Tibial nerve (tissue), 4 donors: ENCODE results near the gene CXADR. TPM values are rescaled to one million over a fixed set of nuclear protein-coding genes. Genes with fewer than 3 reads are reported as not detected.
A peak's percentile ranks its signal among the peaks of the same experiment; 100 is the strongest.

Experiments
- DNase-seq, 2 donors: peaks; one replicate each; pipeline ENCODE4 v3.0.0-alpha.2; 2019; ENCODE audit warnings: low spot score in 2 of 2
- H3K27ac ChIP-seq, 4 donors: fragments of 200-600 bp; sonication (generic) in 3 of 4; one replicate each; pipeline ENCODE4 v1.5.1; 2017 to 2019; ENCODE audit warnings: mild to moderate bottlenecking in 1 of 4
- H3K27me3 ChIP-seq, 2 donors: fragments of 200-600 bp; sonication (generic) in 1 of 2; one replicate each; pipeline versions ENCODE4 v1.5.1 to v1.6.0; 2017 to 2019
- H3K36me3 ChIP-seq, 3 donors: fragments of 200-600 bp; sonication (generic); one replicate each; pipeline ENCODE4 v1.5.1; 2018 to 2019
- H3K4me1 ChIP-seq, 4 donors: fragments of 200-600 bp; sonication (generic) in 3 of 4; one replicate each; pipeline ENCODE4 v1.5.1; 2017 to 2019
- H3K4me3 ChIP-seq, 4 donors: fragments of 200-600 bp; sonication (generic) in 3 of 4; one replicate each; pipeline ENCODE4 v1.5.1; 2017 to 2019; ENCODE audit warnings: mild to moderate bottlenecking in 1 of 4, moderate library complexity in 1 of 4
- H3K9me3 ChIP-seq, 4 donors: fragments of 200-600 bp; sonication (generic) in 3 of 4; one replicate each; pipeline ENCODE4 v1.5.1; 2017 to 2019
- CTCF ChIP-seq, 5 experiments: fragments of 200-600 bp in 3 of 5; fragments of 450-650 bp in 2 of 5; sonication (generic) in 3 of 5; IDR thresholded peaks; one replicate each; pipeline ENCODE4 v1.5.1; 2016 to 2019; ENCODE audit warnings: antibody characterized with exemption in 5 of 5, mild to moderate bottlenecking in 3 of 5, moderate library complexity in 2 of 5
- EP300 ChIP-seq, 2 donors: sonication (generic); formaldehyde crosslinking; IDR thresholded peaks; one replicate each; pipeline ENCODE4 v1.6.1; 2017; ENCODE audit warnings: antibody characterized with exemption in 2 of 2, mild to moderate bottlenecking in 1 of 2
- POLR2A ChIP-seq, 2 donors: fragments of 450-650 bp; IDR thresholded peaks; one replicate each; pipeline ENCODE4 v1.6.1; 2017; ENCODE audit warnings: antibody characterized with exemption in 2 of 2, mild to moderate bottlenecking in 2 of 2, moderate library complexity in 2 of 2
- WGBS, 2 donors: methylation state at CpG; one replicate each; pipeline ENCODE4 v1.1.5; 2018; 5-methylcytosine and 5-hydroxymethylcytosine counted together
- total RNA-seq, 4 donors: library from RNA; depleted of rRNA; stranded (reverse); fragments of >200 nt; gene quantifications; one replicate each; pipeline ENCODE4 v1.1.0, GENCODE V29; 2016

CXADR gene
- total RNA-seq, 4 donors from 2014 or later, result 0.30 to 9.2 (median 1.5) TPM

DNA sequence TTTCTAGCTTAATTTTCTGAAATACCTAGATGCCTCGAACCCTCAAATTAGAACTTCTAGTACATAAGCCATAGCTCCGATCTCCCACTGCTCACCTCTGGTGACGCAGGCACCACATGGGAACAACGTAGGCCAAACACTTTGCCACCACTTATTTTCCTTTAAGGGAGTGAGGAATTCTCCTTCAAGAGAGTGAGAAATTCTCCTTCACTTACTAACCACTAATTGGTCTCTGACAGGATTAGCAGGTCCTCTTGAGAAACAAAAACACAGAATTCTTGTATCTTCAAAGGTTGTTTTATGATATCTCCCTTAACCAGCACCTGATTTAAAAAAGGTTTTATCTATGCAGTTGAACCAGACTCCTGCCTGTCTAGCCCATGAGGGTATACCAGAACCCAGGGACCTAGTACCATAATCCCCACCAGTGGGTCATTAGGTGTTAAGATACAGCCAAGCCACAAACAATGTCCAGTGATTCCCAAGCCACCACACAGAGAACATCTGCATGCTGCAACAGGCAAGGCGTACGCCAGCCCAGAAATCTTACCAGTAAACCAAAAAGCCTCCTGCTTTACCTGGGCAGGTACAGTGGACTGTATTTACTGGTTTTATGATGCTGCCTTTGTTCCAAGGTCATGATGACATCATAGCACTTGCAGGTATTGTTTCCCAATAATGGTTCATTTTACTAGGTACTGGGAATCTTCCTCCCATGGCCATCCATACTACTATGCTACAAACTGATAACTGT, 20.3 kb upstream of the CXADR start:
- Histone ChIP-seq H3K4me1 (peaks cover 0 to 4% (median 0%) of the 10 kb centered on the region in 4 donors), H3K4me3 (no peak overlapping the region), H3K27ac (peak overlapping the region in 1 of 4 donors; percentile 4), H3K9me3 (no peaks in the 10 kb centered on the region), H3K27me3 (no peaks in the 10 kb centered on the region), H3K36me3 (no peaks in the 10 kb centered on the region)
- TF ChIP-seq CTCF (IDR thresholded peaks at IDR 0.05) (no peak), EP300 (IDR thresholded peaks at IDR 0.05) (no peak), POLR2A (IDR thresholded peaks at IDR 0.05) (no peak)
- WGBS, 2 donors, result 86 to 87% methylated on average over 6 of the region's 6 CpGs
- no peak for DNase-seq

- Histone ChIP-seq H3K4me3 (no peak overlapping the region), H3K27ac (no peak overlapping the region), H3K36me3 (no peaks in the 10 kb centered on the region), H3K4me1 (peaks cover 0 to 9% (median 0%) of the 10 kb centered on the region in 4 donors), H3K9me3 (no peaks in the 10 kb centered on the region), H3K27me3 (no peaks in the 10 kb centered on the region)
- 80 to 92% methylated on average over 3 of the region's 3 CpGs for WGBS, 2 donors
- no peak for TF ChIP-seq CTCF (IDR thresholded peaks at IDR 0.05)
- no peak for TF ChIP-seq POLR2A (IDR thresholded peaks at IDR 0.05)
- TF ChIP-seq EP300 (IDR thresholded peaks at IDR 0.05), result no peak
- DNase-seq, result no peak
Observed at GRCh38 chr21:17494051-17494450, 18.8 kb upstream of the CXADR start.

DNA sequence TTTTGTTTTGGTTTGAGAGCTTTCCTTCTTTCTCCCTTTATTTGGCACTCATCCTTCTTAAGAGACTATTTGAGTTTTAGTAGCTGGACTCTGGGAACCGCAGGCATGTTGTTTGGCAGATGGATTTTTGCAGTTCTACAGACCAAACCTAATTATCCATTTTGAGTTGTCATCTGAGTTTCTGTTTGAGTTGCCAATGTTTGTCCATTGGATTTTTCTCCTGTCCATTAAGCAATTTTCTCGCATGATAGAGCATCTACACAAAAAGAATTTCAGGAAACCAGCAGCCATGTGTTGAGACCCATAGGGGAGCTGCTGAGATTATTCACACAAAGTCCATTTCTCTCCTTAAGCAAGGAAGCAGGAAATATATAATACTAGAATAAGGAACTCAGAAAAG, 17.2 kb upstream of the CXADR start:
- H3K36me3 ChIP-seq, result no peaks in the 10 kb centered on the region
- no peak for TF ChIP-seq POLR2A (IDR thresholded peaks at IDR 0.05)
- no peak for TF ChIP-seq CTCF (IDR thresholded peaks at IDR 0.05)
- no peak for TF ChIP-seq EP300 (IDR thresholded peaks at IDR 0.05)
- no peaks in the 10 kb centered on the region for H3K27me3 ChIP-seq
- peaks cover 0 to 11% (median 0%) of the 10 kb centered on the region in 4 donors for H3K4me1 ChIP-seq
- no peak overlapping the region for H3K4me3 ChIP-seq
- no peak for DNase-seq
- no peak overlapping the region for H3K27ac ChIP-seq
- H3K9me3 ChIP-seq, result no peaks in the 10 kb centered on the region
- 65 to 79% methylated on average over 2 of the region's 2 CpGs for WGBS, 2 donors

- Histone ChIP-seq H3K27ac (no peak overlapping the region), H3K4me3 (no peak overlapping the region), H3K9me3 (no peaks in the 10 kb centered on the region), H3K36me3 (no peaks in the 10 kb centered on the region), H3K4me1 (peaks cover 0 to 9% (median 0%) of the 10 kb centered on the region in 4 donors), H3K27me3 (no peaks in the 10 kb centered on the region)
- no peak for DNase-seq
- TF ChIP-seq EP300 (IDR thresholded peaks at IDR 0.05) (no peak), CTCF (IDR thresholded peaks at IDR 0.05) (no peak), POLR2A (IDR thresholded peaks at IDR 0.05) (no peak)
Observed at GRCh38 chr21:17497316-17497715, 15.5 kb upstream of the CXADR start.

DNA sequence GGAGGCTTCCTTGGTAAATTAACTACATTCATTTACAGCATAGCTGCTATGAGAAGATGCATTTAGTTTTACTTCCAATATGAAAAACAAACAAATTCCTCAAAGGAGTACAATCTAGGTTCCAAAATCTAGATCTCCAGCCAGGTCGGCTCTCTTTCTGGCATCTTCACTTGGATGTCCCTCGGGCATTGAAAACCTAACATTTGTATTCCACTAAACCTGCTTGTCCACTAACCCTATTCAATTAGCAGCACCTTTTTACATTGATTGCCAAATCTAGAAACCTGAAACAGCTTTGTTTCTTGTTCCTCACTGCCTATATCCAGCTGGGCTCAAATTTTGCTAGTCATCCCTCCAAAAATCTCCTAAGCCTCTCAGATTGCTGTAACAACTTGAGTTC, 14.3 kb upstream of the CXADR start:
- TF ChIP-seq EP300 (IDR thresholded peaks at IDR 0.05) (no peak), POLR2A (IDR thresholded peaks at IDR 0.05) (no peak), CTCF (IDR thresholded peaks at IDR 0.05) (no peak)
- no peak for DNase-seq
- Histone ChIP-seq H3K27me3 (no peaks in the 10 kb centered on the region), H3K27ac (no peak overlapping the region), H3K4me3 (no peak overlapping the region), H3K36me3 (no peaks in the 10 kb centered on the region), H3K9me3 (no peaks in the 10 kb centered on the region), H3K4me1 (peaks cover 0 to 7% (median 0%) of the 10 kb centered on the region in 4 donors)
- 61 to 80% methylated on average over 2 of the region's 2 CpGs for WGBS, 2 donors
